Fibroblast of pulmonary artery (primary cell): ENCODE data around the gene FRAT2.
"Not testable (repeated sequence)": the region's sequence is repeated elsewhere in the genome, so short reads cannot be mapped to it uniquely, and the experiment has no call there.

Source experiments
- DNase-seq: peaks from one replicate; pipeline ENCODE4 v3.0.0-alpha.2; 2010; ENCODE audit warnings: low read depth
- H3K4me3 ChIP-seq: replicated peaks from 2 replicates; pipeline ENCODE4 v1.5.1; 2011; ENCODE audit warnings: low read depth, mild to moderate bottlenecking, control low read depth, low read length, moderate library complexity
- CTCF ChIP-seq: IDR thresholded peaks from 2 replicates; pipeline ENCODE4 v1.5.1; 2011; ENCODE audit warnings: mild to moderate bottlenecking, control low read depth, low read length, inconsistent platforms; ENCODE audit errors: missing control alignments

Gene FRAT2

GRCh38 chr10:97358349-97358748, 23.8 kb upstream of the FRAT2 start:
- no peak for TF ChIP-seq CTCF
- H3K4me3 ChIP-seq: no peak overlapping the region
- DNase-seq: no peak

DNA sequence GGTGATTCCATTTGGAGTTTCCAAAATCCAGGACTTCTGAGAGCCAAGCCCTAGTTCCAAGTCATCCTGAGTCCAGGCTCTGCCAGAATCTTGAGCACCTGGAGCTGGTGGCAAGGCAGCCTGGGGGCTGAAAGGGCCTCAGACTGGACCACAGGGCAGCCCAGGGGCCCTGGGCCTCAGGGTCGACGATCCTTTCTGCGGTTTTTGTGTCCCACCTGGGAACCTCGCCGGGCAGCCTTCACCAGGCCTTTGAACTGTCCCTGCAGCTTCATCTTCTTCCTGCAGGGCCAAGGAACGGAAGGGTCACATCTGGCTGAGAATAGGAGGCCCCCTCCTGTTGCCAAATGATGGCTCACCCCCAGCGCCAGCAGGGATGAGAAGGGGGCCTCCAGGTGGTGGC, 22.4 kb upstream of the FRAT2 start:
- no peak overlapping the region for H3K4me3 ChIP-seq
- no peak for TF ChIP-seq CTCF
- DNase-seq: no peak

DNA sequence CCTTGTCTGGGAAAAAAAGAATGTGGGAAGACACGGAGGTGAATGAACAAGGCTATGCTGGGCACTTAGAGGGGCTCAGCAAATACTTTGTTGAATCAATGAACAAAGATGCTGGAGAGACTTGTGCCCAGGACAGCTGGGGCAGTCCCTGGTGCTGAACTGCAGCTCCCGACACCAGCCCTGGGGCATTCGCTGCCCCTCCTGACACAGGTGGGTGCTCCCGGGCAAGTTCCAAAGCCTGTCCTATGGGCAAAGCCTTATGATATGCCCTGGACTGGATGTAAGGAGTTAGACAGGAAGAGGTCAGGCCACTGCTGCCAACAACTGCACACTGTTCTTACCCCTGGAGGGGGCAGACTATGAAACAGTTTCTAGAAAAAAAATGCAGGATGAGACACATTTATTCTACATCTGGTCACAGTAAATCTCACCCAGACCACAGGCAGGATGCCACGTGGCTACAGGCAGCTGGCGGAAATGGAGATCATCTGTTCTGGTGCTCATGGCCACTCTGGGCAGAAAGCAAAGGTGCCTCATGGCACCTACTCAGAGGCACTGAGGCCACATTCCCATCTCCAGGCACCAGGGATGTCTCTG, 21.9 kb upstream of the FRAT2 start:
- H3K4me3 ChIP-seq: no peak overlapping the region
- no peak for TF ChIP-seq CTCF
- DNase-seq: no peak

- peak; percentile 56 for TF ChIP-seq CTCF
- no peak overlapping the region for H3K4me3 ChIP-seq
- DNase-seq: peak; percentile 40
Measured at GRCh38 chr10:97355571-97355975, 21.0 kb upstream of the FRAT2 start.

GRCh38 chr10:97353945-97354344, 19.4 kb upstream of the FRAT2 start:
- H3K4me3 ChIP-seq: no peak overlapping the region
- no peak for DNase-seq
- no peak for TF ChIP-seq CTCF

GRCh38 chr10:97349752-97350513, 15.4 kb upstream of the FRAT2 start:
- TF ChIP-seq CTCF: no peak
- H3K4me3 ChIP-seq: no peak overlapping the region
- DNase-seq: no peak

- no peak for TF ChIP-seq CTCF
- DNase-seq: no peak
- no peak overlapping the region for H3K4me3 ChIP-seq
Measured at GRCh38 chr10:97347317-97347716, 12.8 kb upstream of the FRAT2 start.

DNA sequence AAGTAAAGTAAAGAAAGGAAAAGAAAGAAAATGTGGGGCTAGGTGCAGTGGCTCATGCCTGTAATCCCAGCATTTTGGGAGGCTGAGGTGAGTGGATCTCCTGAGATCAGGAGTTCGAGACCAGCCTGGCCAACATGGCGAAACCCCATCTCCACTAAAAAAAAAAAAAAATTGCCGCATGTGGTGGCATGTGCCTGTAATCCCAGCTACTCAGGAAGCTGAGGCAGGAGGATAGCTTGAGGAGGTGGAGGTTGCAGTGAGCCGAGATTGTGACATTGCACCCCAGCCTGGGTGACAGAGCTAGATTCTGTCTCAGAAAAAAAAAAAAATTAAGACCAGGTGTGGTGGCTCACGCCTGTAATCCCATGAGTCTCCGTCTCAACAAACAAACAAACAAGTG, 9.1 kb upstream of the FRAT2 start:
- not testable (repeated sequence) for DNase-seq, H3K4me3 ChIP-seq
